NCI-H187 treated with DMSO at 0.1 percent for 48 hours (cell line): ENCODE results near the gene GPRC6A.
"Not testable (repeated sequence)": the region's sequence is repeated elsewhere in the genome, so short reads cannot be mapped to it uniquely, and the experiment has no call there.

Source experiments
- DNase-seq: peaks from one replicate; lab custom pipeline; 2025; lab: John Stamatoyannopoulos, UW

GPRC6A gene, protein sequence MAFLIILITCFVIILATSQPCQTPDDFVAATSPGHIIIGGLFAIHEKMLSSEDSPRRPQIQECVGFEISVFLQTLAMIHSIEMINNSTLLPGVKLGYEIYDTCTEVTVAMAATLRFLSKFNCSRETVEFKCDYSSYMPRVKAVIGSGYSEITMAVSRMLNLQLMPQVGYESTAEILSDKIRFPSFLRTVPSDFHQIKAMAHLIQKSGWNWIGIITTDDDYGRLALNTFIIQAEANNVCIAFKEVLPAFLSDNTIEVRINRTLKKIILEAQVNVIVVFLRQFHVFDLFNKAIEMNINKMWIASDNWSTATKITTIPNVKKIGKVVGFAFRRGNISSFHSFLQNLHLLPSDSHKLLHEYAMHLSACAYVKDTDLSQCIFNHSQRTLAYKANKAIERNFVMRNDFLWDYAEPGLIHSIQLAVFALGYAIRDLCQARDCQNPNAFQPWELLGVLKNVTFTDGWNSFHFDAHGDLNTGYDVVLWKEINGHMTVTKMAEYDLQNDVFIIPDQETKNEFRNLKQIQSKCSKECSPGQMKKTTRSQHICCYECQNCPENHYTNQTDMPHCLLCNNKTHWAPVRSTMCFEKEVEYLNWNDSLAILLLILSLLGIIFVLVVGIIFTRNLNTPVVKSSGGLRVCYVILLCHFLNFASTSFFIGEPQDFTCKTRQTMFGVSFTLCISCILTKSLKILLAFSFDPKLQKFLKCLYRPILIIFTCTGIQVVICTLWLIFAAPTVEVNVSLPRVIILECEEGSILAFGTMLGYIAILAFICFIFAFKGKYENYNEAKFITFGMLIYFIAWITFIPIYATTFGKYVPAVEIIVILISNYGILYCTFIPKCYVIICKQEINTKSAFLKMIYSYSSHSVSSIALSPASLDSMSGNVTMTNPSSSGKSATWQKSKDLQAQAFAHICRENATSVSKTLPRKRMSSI

DNA sequence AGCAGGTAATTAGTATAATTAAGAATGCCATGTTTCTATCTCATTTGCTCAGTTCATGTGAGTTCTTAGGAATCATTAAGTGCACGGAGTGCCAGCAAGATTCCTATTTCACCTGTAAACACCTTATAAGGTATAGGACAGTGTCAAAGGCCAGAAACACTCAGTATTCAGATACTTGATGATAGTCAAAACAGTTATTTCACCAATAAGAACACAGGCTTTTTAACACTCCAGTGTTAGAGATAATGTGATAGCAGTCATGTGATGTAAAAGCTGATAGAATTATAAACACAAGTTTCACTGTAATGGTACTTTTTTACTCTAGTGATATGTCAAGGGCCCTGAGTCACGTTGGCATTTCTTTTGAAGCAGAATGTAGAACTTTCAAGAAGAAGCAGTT, at the start of gene GPRC6A:
Gene GPRC6A, minus strand, starts transcription at position 101 of the 400 bp plus-strand sequence. Its CDS starts 70 bp downstream, at position 31.
- no peak for DNase-seq

- no peak for DNase-seq
Observed at GRCh38 chr6:116877743-116878142, 48.9 kb upstream of the GPRC6A start.

GRCh38 chr6:116876635-116877611, 48.0 kb upstream of the GPRC6A start, which contains the start of gene RFX6:
RFX6 (plus strand) TSS chr6:116877242; CDS start chr6:116877276, 34 bp downstream.
- no peak for DNase-seq

DNA sequence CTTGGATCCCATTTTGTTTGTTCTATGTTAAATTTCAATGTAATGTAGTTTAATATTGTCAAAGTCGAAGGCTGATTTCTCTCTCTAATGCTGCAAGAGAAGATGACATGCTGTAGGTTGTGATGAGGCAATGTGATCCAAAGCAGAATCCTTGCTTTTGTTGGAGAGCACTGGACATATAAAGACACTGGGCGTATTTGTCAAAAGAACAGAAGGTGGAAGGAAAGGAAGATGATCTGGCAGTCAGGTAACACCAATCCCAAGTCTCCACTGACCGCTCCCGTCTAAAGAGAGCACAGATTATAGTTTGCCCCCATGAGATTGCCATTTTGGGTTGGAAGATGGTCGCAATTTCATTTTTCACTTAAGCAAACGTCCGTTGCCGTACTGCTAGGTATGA, 47.2 kb upstream of the GPRC6A start:
- no peak for DNase-seq

DNA sequence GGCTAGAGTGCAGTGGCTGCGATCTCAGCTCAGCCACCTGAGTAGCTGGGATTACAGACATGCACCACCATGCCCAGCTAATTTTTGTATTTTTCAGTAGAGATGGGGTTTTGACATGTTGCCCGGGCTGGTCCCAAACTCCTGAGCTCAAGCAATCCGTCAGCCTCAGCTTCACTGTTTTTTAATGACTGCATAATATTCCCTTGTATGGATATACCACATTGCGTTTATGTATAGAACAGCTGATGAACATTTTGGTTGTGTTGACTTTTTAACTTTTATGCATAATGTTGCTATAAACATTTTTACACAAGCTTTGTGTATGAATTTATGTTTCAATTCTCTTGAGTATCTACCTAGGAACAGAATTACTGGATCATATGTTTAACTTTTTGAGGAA, 43.9 kb upstream of the GPRC6A start:
- no peak for DNase-seq

DNA sequence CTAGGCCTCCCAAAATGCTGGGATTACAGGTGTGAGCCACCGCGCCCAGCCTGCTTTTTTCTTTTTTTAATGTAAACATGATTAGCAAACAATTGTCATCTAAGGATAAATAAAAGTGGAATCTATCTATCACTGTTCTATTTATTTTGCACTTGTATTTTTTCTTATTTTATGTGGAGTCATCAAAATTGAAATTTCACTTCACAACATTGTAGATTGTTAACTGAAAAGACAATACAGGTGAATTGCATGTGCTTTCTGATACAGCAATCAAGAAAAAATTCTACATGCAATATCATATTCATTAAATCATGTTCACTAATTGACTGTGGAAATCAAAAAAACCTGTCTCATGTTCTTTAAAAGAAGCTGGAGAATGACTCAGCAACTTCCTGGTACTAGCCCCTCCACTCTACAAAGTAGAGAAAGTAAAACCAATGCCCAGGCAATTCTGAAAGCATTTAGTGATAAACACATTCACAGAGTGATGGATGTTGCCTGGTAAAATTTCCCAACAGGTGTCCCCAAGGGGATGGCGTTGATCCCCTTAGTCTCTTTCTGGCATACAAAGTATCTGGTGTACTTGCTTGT, 37.5 kb upstream of the GPRC6A start:
- DNase-seq, result no peak

DNA sequence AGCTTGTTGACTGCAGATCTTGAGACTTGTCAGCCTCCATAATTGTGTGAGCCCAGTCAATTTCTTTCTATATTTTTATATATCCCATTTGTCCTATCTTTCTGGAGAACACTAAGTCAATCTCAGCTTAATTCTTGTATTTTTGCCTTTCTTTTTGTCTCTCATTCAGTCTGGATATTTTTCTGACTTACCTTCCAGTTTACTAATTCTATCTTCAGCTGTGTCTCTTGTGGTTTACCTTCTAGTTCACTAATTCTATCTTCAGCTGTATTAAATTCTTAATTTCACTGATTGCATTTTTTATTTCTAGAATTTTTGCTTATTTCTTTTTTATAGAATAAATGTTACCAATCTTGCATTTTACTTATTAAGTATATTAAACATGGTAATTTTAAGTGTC, 30.4 kb upstream of the GPRC6A start:
- no peak for DNase-seq

DNA sequence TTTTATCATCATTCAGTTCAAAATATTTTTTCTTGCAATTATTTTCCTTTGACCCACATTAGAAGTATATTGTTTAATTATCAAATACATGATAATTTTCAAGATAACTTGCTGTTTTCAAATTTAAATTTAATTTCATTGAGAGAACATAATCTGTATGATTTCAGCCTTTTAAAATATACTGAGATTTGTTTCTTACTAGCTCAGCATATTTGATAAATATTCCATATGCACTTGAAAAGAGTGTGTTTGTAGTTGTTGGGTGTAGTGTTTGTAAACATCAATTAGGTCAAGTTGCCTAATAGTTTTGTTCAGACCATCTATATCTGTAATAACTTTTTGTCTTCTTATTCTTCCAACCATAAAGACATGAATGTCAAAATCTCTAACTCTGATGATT, 29.2 kb upstream of the GPRC6A start:
- DNase-seq, result no peak

GRCh38 chr6:116847227-116847626, 18.3 kb upstream of the GPRC6A start:
- DNase-seq, result no peak

DNA sequence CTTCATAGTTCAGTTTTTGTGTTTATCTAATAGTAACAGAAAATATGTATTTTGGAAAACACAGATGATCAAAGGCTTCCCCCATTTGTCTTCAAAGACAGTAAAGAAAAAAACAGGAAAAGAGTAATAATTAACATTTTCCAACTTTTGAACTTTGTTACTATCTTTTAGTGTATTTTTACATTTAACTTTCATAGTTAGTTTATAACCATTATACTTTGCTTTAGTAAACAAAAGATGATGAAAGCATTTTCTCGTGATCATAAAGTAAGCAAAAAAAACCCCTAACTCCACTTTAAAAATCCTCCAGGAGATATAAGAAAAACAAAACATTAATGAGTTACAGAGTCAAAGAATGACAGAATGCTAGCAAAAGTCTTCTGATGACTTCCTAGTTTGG, 13.6 kb upstream of the GPRC6A start:
- no peak for DNase-seq

- no peak for DNase-seq
Observed at GRCh38 chr6:116840091-116840490, 11.2 kb upstream of the GPRC6A start.

DNA sequence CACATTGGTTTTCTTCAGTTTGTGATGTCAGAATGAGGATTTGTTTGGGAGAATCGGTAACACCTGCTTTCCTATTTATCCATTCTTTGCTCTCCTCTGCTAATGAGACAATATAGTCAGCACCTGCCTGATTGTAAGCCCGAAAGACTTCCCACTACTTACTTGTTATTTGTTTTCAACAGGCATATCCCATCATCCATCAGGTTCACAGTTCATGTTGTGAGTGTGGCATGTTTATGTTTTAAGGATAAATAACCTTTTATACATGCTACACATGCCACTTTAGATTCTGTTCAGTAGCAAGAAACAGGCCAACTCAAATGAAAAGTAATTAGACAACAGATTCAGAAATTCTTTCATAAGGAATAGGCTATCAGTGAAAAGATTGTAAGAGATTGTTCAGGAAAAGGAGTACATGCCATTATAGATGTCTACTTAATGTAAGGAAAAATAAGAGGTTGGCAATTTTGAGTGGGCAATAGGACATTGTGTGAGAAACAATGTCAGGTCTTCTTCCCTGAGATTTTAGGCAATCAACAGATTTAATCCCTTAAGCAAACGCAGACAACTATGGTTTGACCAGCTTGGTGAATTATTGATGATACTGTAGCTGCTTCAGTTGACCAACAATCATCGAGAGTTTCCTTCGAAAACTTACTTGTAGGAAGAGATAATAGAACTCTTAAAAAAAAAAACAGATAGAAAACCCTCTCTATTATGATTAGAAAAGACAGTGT, 7.9 kb upstream of the GPRC6A start:
- DNase-seq, result no peak

DNA sequence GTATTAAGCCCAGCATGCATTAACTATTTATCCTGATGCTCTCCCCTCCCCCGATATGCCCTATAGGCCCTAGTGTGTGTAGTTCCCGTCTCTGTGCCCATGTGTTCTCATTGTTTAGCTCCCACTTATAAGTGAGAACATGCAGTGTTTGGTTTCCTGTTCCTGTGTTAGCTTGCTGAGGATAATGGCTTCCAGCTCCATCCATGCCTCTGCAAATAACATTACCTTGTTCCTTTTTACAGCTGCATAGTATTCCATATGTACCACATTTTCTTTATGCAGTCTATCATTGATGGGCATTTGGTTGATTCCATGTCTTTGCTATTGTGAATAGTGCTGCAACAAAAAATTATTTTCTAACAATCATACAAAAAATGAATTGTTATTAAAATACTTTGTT, 5.6 kb upstream of the GPRC6A start:
- DNase-seq, result not testable (repeated sequence)

GRCh38 chr6:116827561-116828240, 1.2 kb downstream of the GPRC6A start:
- DNase-seq, result no peak

DNA sequence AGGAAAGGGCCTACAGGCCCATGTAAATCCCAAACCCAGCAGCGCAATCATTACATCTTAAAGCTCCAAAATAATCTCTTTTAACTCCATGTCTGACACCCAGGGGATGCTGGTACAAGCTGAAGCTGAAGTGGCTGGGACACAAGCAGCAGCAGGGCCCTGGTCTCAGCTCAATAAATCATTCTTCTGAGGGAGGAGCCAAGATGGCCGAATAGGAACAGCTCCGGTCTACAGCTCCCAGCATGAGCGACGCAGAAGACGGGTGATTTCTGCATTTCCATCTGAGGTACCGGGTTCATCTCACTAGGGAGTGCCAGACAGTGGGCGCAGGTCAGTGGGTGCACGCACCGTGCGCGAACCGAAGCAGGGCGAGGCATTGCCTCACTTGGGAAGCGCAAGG, 12.5 kb downstream of the GPRC6A start:
- not testable (repeated sequence) for DNase-seq

DNA sequence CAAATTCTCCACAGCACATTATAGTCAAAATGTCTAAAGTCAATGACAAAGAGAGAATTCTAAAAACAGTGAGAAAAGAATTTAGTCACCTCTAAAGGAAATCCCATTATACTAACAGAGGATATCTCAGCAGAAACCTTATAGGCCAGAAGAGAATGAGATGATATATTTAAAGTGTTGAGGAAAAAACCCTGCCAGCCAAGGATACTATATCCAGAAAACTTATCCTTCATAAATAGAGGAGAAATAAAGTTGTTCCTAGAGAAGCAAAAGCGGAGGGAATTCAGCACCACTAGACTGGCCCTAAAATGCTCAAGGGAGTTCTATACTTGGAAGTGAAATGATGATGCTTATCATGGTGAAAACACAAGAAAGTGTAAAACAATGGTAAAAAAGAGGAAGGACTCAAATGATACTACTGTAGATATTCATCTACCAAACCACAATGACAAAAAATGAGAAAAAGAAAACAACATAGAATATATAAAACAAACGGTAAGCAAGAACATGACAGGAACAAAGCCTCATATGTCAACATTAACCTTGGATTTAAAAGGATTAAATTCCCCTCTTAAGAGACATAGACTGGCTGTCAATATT, 16.7 kb downstream of the GPRC6A start:
- no peak for DNase-seq

- no peak for DNase-seq
Observed at GRCh38 chr6:116801971-116802370, 26.9 kb downstream of the GPRC6A start.

GRCh38 chr6:116799945-116800344, 28.9 kb downstream of the GPRC6A start:
- no peak for DNase-seq

DNA sequence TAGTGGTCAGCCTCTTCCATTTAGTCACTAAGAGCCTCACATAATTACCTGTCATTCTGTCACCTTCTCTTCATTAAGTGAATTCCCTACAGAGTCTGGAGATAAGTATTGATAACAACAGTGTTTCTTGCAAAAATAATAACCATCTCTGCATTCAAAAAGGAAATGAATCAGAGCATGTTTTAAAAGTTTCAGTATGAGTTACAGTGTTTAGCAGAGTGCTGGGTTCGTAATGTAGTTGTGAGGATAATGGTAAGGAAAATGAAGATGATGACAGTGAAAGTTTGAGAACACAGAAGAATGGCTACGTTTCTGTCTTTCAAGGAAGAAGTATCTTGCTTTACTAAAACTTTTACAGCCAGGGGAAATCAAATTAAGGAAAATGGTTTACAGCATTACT, 31.3 kb downstream of the GPRC6A start:
- DNase-seq, result no peak

- DNase-seq, result no peak
Observed at GRCh38 chr6:116793224-116793623, 35.7 kb downstream of the GPRC6A start.
